Measurements from ENCODE around the gene CLCC1. TPM values are rescaled to one million over a fixed set of nuclear protein-coding genes. Genes with fewer than 3 reads are reported as not detected.
A peak's percentile ranks its signal among the peaks of the same experiment; 100 is the strongest.
"Not testable (repeated sequence)": the region's sequence is repeated elsewhere in the genome, so short reads cannot be mapped to it uniquely, and the experiment has no call there.

CLCC1 gene, protein sequence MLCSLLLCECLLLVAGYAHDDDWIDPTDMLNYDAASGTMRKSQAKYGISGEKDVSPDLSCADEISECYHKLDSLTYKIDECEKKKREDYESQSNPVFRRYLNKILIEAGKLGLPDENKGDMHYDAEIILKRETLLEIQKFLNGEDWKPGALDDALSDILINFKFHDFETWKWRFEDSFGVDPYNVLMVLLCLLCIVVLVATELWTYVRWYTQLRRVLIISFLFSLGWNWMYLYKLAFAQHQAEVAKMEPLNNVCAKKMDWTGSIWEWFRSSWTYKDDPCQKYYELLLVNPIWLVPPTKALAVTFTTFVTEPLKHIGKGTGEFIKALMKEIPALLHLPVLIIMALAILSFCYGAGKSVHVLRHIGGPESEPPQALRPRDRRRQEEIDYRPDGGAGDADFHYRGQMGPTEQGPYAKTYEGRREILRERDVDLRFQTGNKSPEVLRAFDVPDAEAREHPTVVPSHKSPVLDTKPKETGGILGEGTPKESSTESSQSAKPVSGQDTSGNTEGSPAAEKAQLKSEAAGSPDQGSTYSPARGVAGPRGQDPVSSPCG
- 15.8 TPM for polyA plus RNA-seq (2012; ENCODE audit: insufficient read depth, insufficient read length)

GRCh38 chr1:108963052-108963686, at the start of gene CLCC1:
TSS of gene CLCC1 (minus strand) at chr1:108963484. CDS start at chr1:108950437, 13,047 bp downstream.
- peak; percentile 77 for DNase-seq (ENCODE audit: low read depth, low spot score)
- H3K4me3 ChIP-seq (ENCODE audit: low read length) = peak within 1 kb of the TSS; percentile 54

GRCh38 chr1:109011335-109011734, 48.1 kb upstream of the CLCC1 start:
- H3K4me3 ChIP-seq (ENCODE audit: low read length) = no peak overlapping the region
- no peak for DNase-seq (ENCODE audit: low read depth, low spot score)

- DNase-seq (ENCODE audit: low read depth, low spot score) = not testable (repeated sequence)
These were observed 33.3 kb upstream of the CLCC1 start for GRCh38 chr1:108996622-108997021.

GRCh38 chr1:108983114-108983513, 19.8 kb upstream of the CLCC1 start:
- no peak for DNase-seq (ENCODE audit: low read depth, low spot score)
- no peak overlapping the region for H3K4me3 ChIP-seq (ENCODE audit: low read length)

More at GRCh38 chr1:108996622-108997021, 33.3 kb upstream of the CLCC1 start:
- H3K4me3 ChIP-seq (ENCODE audit: low read length) = not testable (repeated sequence)

DNA sequence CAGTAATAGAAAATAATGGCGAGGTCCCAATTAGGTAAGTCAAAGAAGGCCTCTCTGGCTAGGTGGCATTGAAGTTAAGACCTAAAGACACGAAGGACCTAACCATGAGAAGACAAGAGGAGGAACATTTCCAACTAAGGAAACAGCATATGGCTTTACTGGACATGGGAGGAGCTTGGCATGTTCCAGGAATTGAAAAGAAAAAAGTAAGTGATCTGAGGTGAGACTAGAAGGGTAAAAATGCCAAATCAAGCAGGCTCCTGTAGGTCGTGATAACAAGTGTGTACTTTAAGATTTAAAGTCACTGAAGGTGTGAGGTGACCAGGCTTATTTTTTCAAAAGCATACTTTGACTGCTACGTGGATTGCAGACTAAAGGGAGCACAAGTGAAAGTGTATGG, 13.4 kb upstream of the CLCC1 start:
- no peak for DNase-seq (ENCODE audit: low read depth, low spot score)
- no peak overlapping the region for H3K4me3 ChIP-seq (ENCODE audit: low read length)

GRCh38 chr1:108972951-108973350, 9.7 kb upstream of the CLCC1 start:
- H3K4me3 ChIP-seq (ENCODE audit: low read length) = no peak overlapping the region
- no peak for DNase-seq (ENCODE audit: low read depth, low spot score)

- DNase-seq (ENCODE audit: low read depth, low spot score) = no peak
- H3K4me3 ChIP-seq (ENCODE audit: low read length) = no peak overlapping the region
These were observed 6.1 kb upstream of the CLCC1 start for GRCh38 chr1:108969346-108969745.

GRCh38 chr1:108962681-108963051, 618 bp downstream of the CLCC1 start:
- H3K4me3 ChIP-seq (ENCODE audit: low read length) = peak overlapping the region; percentile 54

DNA sequence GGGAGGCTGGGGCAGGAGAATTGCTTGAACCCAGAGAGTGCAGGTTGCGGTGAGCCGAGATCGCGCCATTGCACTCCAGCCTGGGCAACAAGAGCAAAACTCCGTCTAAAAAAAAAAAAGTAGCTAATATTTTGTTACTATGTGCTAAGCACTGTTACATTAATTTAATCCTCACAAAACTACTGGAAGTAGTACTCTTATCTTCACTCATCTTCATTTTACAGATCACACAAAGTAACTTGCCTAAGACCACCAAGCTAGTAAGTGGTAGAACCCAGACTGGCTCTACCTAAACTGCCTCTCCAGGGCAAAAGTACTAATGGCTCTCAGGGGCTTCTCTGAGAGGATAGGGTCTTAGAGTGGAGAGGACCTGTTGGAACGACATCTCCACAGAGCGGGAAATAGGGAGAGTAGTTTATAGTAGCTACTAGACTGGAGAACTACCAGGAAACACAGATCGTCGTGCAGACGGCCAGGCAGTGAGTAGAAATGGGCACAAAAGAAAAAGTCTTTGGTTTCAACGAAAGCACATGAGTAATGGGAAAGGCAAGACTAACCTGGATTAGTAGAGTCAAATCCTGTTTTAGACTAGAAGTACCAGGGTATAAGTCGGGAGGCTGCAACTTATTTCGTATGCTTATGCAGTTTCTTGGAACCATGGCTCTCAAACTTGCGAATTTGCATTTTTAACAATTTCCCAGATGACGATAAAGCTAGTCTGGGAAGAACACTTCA, 1.4 kb downstream of the CLCC1 start:
- DNase-seq (ENCODE audit: low read depth, low spot score) = no peak

More at GRCh38 chr1:108962681-108963051, 618 bp downstream of the CLCC1 start:
- no peak for DNase-seq (ENCODE audit: low read depth, low spot score)

DNA sequence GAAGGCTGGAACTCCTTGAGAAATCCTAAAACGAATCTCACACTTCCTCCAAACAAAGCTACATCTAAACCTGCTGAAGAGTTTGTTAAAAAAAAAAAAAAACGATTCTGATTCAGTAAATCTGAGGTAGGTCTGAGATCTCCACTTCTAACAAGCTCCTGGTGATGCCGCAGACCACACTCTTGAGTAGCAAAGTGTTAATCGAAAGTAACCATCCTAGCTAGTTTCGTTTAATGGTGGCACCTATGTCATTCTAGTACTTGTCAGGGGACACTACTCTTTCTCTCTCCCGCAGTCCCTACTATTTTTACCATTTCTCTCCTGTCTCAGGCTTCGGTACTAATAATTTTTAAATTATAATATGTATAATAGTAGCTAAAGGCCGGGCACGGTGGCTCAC, 2.1 kb downstream of the CLCC1 start:
- no peak overlapping the region for H3K4me3 ChIP-seq (ENCODE audit: low read length)

More for the DNA sequence above, 1.4 kb downstream of the CLCC1 start:
- H3K4me3 ChIP-seq (ENCODE audit: low read length) = no peak overlapping the region

DNA sequence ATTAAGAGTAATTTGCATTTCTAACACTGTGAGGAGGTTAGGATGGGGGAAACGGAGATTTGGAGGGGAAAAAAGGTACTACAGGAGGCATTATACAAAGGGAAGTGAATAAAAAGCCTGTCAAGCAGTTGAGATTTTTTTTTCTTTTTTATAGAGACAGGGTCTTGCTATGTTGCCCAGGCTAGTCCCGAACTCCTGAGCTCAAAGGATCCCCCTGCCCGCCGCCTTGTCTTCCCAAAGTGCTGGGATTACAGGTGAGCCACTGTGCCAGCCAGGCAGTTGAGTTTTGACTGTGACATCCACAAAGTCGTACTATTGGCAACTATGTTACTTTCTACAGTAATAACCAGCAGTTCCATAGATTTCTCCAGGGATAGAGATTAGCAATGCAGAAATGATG, 2.6 kb downstream of the CLCC1 start:
- DNase-seq (ENCODE audit: low read depth, low spot score) = no peak
- H3K4me3 ChIP-seq (ENCODE audit: low read length) = no peak overlapping the region

More for the DNA sequence above, 2.1 kb downstream of the CLCC1 start:
- no peak for DNase-seq (ENCODE audit: low read depth, low spot score)

DNA sequence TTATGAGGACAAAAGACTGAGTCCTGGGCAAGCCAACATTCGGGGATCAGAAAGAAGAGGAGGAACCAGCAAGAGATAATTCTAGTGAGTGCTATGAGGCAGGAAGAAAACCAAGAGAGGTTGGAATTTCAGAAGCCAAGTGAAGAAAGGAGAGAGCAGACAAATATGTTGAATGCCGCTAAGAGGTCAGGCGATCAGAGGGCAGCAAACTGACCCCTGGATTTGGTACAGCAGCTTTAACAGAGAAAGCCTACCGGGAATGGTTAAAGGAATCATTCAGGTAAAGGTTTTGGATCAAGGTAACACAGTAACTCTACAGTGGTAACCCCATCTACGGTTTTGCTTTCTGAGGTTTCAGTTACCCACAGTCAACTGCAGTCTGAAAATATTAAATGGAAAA, 5.4 kb downstream of the CLCC1 start:
- H3K4me3 ChIP-seq (ENCODE audit: low read length) = no peak overlapping the region
- DNase-seq (ENCODE audit: low read depth, low spot score) = no peak

DNA sequence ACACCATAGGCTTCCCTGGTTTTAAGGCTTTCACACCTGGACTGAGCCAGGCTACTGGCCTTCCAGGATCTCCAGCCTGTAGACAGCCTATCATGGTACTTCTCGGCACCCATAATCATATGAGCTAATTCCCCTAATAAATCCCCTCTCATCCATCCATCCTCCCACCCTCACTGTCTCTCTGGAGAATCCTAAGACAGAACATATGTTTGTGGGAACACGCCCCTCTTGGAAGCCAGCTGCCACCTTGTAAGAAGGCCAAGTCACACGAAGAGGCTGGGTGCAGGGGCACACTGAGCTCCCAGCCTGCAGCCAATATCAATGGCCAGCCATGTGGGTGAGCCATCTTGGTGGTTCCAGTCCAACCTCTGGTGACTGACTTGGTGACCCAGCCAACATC, 7.4 kb downstream of the CLCC1 start:
- no peak overlapping the region for H3K4me3 ChIP-seq (ENCODE audit: low read length)
- no peak for DNase-seq (ENCODE audit: low read depth, low spot score)

- no peak for DNase-seq (ENCODE audit: low read depth, low spot score)
- no peak overlapping the region for H3K4me3 ChIP-seq (ENCODE audit: low read length)
These were observed 8.2 kb downstream of the CLCC1 start for GRCh38 chr1:108955111-108955510.

DNA sequence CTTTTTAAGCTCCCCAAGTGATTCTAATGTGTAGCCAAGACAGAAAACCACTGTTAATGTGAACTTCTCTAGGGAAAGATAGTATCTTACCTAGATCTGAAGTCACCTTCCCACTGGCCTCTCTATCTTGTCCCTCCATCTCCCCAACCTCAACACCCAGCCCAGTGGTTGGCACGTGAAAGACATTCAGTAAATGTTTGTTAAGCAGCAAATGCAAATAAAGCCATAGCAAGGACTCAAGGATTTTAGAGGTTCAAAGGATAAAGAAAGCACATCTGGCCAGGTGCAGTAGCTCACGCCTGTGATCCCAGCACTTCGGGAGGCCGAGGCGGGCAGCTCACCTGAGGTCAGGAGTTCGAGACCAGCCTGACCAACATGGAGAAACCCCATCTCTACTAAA, 9.8 kb downstream of the CLCC1 start:
- H3K4me3 ChIP-seq (ENCODE audit: low read length) = no peak overlapping the region
- DNase-seq (ENCODE audit: low read depth, low spot score) = no peak

GRCh38 chr1:108951242-108951641, 12.0 kb downstream of the CLCC1 start:
- no peak for DNase-seq (ENCODE audit: low read depth, low spot score)
- H3K4me3 ChIP-seq (ENCODE audit: low read length) = no peak overlapping the region

DNA sequence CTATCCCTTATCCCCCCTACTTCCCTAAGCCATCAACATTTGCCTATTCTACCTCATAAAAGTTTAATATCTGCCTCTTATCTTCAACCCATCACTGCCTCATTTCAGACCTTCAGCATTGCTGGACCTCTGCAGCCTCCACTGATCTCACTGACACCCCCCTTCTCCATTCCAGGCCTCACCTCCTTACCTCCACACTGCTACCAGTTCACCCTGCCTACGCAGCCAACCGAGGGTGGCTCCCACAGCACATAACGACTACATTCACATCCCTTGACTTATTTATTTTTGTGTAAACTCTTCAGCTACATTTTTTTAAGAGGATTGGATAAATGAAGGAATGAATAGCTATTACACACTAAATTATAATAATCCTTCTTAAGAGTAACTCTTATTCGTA, 14.2 kb downstream of the CLCC1 start:
- no peak for DNase-seq (ENCODE audit: low read depth, low spot score)
- H3K4me3 ChIP-seq (ENCODE audit: low read length) = no peak overlapping the region

- no peak overlapping the region for H3K4me3 ChIP-seq (ENCODE audit: low read length)
- DNase-seq (ENCODE audit: low read depth, low spot score) = no peak
These were observed 15.3 kb downstream of the CLCC1 start for GRCh38 chr1:108947871-108948525.

- H3K4me3 ChIP-seq (ENCODE audit: low read length) = no peak overlapping the region
- no peak for DNase-seq (ENCODE audit: low read depth, low spot score)
These were observed 27.1 kb downstream of the CLCC1 start for GRCh38 chr1:108936170-108936569.
